A673 (cell line): Measurements from ENCODE around the gene CPEB2. TPM values are rescaled to one million over a fixed set of nuclear protein-coding genes. Genes with fewer than 3 reads are reported as not detected.

Experiments
- BruUV-seq: library from RNA; stranded (reverse); fragments of 400-500 nt; replicated peaks from 2 replicates; lab custom pipeline; 2021; lab: Mats Ljungman, UMichigan
- CTCF ChIA-PET: fragments of 300-600 bp; sonication (Branson Sonifier 250); formaldehyde crosslinking; loops from one replicate; lab custom pipeline; 2022; ENCODE audit warnings: antibody characterized with exemption; lab: Charles Lee
- POLR2A ChIA-PET: fragments of 300-600 bp; sonication (Branson Sonifier 250); formaldehyde crosslinking; loops from one replicate; lab custom pipeline; 2022; ENCODE audit warnings: antibody characterized with exemption; ENCODE audit not compliant: low non-redundant PET; lab: Charles Lee
- DNase-seq: peaks from one replicate; pipeline ENCODE4 v3.0.0-alpha.2; 2015; ENCODE audit warnings: low spot score
- H3K27ac ChIP-seq: fragments of 200-600 bp; sonication (generic); 2 replicates; pipeline ENCODE4 v1.5.1; 2016; ENCODE audit warnings: mixed run types, low read depth, mild to moderate bottlenecking, mixed read lengths, antibody characterized with exemption, low read length; ENCODE audit not compliant: poor library complexity, severe bottlenecking
- H3K27me3 ChIP-seq: fragments of 200-600 bp; sonication (generic); replicated peaks from 2 replicates; pipeline ENCODE4 v1.6.1; 2017; ENCODE audit warnings: mixed run types, low read depth, mild to moderate bottlenecking, mixed read lengths, antibody characterized with exemption, low read length; ENCODE audit not compliant: insufficient read depth, poor library complexity
- H3K36me3 ChIP-seq: fragments of 200-600 bp; sonication (generic); 2 replicates; pipeline ENCODE4 v1.6.1; 2016; ENCODE audit warnings: mixed run types, mild to moderate bottlenecking, mixed read lengths, antibody characterized with exemption, low read length; ENCODE audit not compliant: insufficient read depth, poor library complexity, severe bottlenecking
- H3K4me1 ChIP-seq: fragments of 200-600 bp; sonication (generic); 2 replicates; pipeline ENCODE4 v1.6.1; 2017; ENCODE audit warnings: mixed run types, mild to moderate bottlenecking, mixed read lengths, antibody characterized with exemption, low read length; ENCODE audit not compliant: insufficient read depth, poor library complexity, severe bottlenecking
- H3K4me3 ChIP-seq: fragments of 200-600 bp; sonication (generic); 2 replicates; pipeline ENCODE4 v1.5.1; 2016; ENCODE audit warnings: low read depth, mixed run types, mild to moderate bottlenecking, mixed read lengths, low read length; ENCODE audit not compliant: poor library complexity, severe bottlenecking
- H3K9me3 ChIP-seq: fragments of 200-600 bp; sonication (generic); 2 replicates; pipeline ENCODE4 v1.6.1; 2016; ENCODE audit warnings: mixed run types, low read depth, mild to moderate bottlenecking, mixed read lengths, antibody characterized with exemption, low read length; ENCODE audit not compliant: poor library complexity, severe bottlenecking
- CTCF ChIP-seq: fragments of 300-800, 200-600 bp; sonication (generic); conservative IDR thresholded peaks from 2 replicates; pipeline ENCODE4 v1.5.1; 2017; ENCODE audit warnings: low read depth, mild to moderate bottlenecking, antibody characterized with exemption, low read length, moderate library complexity, mixed read lengths
- EZH2 ChIP-seq: fragments of 200-600 bp; sonication (generic); IDR thresholded peaks from 2 replicates; pipeline ENCODE4 v1.6.1; 2017; ENCODE audit warnings: borderline replicate concordance, low read depth, mild to moderate bottlenecking, mixed read lengths, antibody characterized with exemption, low read length; ENCODE audit not compliant: poor library complexity, severe bottlenecking
- intact Hi-C: fragments of 100-400 bp; cut with micrococcal nuclease; formaldehyde crosslinking; loops from one replicate; pipeline ENCODE4 v1.10.0; 2022; ENCODE audit not compliant: unreplicated experiment
- total RNA-seq: library from RNA; stranded (reverse); gene quantifications from 2 replicates; pipeline ENCODE4 v1.2.3, GENCODE V29; 2021

Gene CPEB2
- total RNA-seq, 1 experiment from 2014 or later: 75.5 TPM

GRCh38 chr4:15100994-15101695 is 98.9 kb downstream of the CPEB2 start:
- ChIA-PET CTCF (no interaction called here), POLR2A (no interaction called here)
- no TSS peak for BruUV-seq
- TF ChIP-seq CTCF: no peak
- TF ChIP-seq EZH2: no peak
- H3K36me3 ChIP-seq: no peaks in the 10 kb centered on the region
- no peak for DNase-seq
- no peak overlapping the region for H3K27ac ChIP-seq
- no peaks in the 10 kb centered on the region for H3K27me3 ChIP-seq
- intact Hi-C loops: no loop called here
- peaks cover 5% of the 10 kb centered on the region for H3K9me3 ChIP-seq
- no peaks in the 10 kb centered on the region for H3K4me1 ChIP-seq
- H3K4me3 ChIP-seq: no peak overlapping the region

DNA sequence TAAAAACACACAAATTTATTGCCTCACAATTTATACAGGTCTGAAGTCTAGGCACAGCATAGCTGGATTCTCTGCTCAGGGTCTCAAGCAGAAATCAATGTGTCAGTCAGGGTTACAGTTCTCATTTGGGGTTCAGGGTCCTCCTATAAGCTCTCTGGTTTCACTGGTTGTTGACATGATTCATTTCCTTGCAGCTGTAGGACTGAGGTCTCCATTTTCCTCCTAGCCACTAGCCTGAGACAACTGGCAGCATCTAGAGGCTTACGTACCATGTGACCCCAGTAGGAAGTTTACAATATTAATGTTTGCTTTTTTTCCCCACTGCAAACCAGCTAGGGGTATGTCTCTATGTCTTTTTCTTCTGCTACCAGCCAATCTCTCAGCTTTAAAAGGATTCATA is 102.5 kb downstream of the CPEB2 start:
- ChIA-PET POLR2A (no interaction called here), CTCF (no interaction called here)
- H3K36me3 ChIP-seq: no peaks in the 10 kb centered on the region
- H3K27ac ChIP-seq: no peak overlapping the region
- no peaks in the 10 kb centered on the region for H3K9me3 ChIP-seq
- H3K27me3 ChIP-seq: no peaks in the 10 kb centered on the region
- no peak overlapping the region for H3K4me3 ChIP-seq
- H3K4me1 ChIP-seq: no peaks in the 10 kb centered on the region
- TF ChIP-seq EZH2 (no peak), CTCF (no peak)
- no TSS peak for BruUV-seq
- intact Hi-C loops: no loop called here
- DNase-seq: no peak

GRCh38 chr4:15106399-15106798 is 104.1 kb downstream of the CPEB2 start:
- Histone ChIP-seq H3K27ac (no peak overlapping the region), H3K9me3 (no peaks in the 10 kb centered on the region), H3K4me3 (no peak overlapping the region), H3K4me1 (no peaks in the 10 kb centered on the region), H3K36me3 (no peaks in the 10 kb centered on the region), H3K27me3 (no peaks in the 10 kb centered on the region)
- ChIA-PET POLR2A (no interaction called here), CTCF (no interaction called here)
- no TSS peak for BruUV-seq
- TF ChIP-seq EZH2 (no peak), CTCF (no peak)
- intact Hi-C loops: no loop called here
- no peak for DNase-seq
